HG03469 (cell line): ENCODE results near the gene PSD4.

Source experiments
- ATAC-seq: cut with Tn5 transposase; IDR thresholded peaks from one replicate; pipeline ENCODE4 v1.9.1; 2021; ENCODE audit warnings: mild to moderate bottlenecking, moderate library complexity, moderate number of reproducible peaks; ENCODE audit not compliant: unreplicated experiment

The PSD4 gene

GRCh38 chr2:113141451-113141850, 32.3 kb upstream of the PSD4 start:
- ATAC-seq: no peak

GRCh38 chr2:113142290-113142689, 31.5 kb upstream of the PSD4 start:
- no peak for ATAC-seq

- ATAC-seq: no peak
Observed at GRCh38 chr2:113144259-113144658, 29.5 kb upstream of the PSD4 start.

- no peak for ATAC-seq
Observed at GRCh38 chr2:113148606-113149552, 24.9 kb upstream of the PSD4 start.

- ATAC-seq: no peak
Observed at GRCh38 chr2:113149553-113150257, 24.1 kb upstream of the PSD4 start.

GRCh38 chr2:113150258-113150601, 23.5 kb upstream of the PSD4 start:
- ATAC-seq: no peak

GRCh38 chr2:113155331-113155730, 18.4 kb upstream of the PSD4 start:
- ATAC-seq: no peak

- ATAC-seq: no peak
Observed at GRCh38 chr2:113156278-113157117, 17.3 kb upstream of the PSD4 start.

GRCh38 chr2:113157118-113157896, 16.5 kb upstream of the PSD4 start:
- peak; percentile 36 for ATAC-seq

GRCh38 chr2:113157897-113158753, 15.6 kb upstream of the PSD4 start:
- no peak for ATAC-seq

GRCh38 chr2:113158884-113159553, 14.8 kb upstream of the PSD4 start:
- no peak for ATAC-seq

- ATAC-seq: no peak
Observed at GRCh38 chr2:113160248-113160647, 13.5 kb upstream of the PSD4 start.

- ATAC-seq: no peak
Observed at GRCh38 chr2:113160962-113161361, 12.8 kb upstream of the PSD4 start.

GRCh38 chr2:113162173-113162572, 11.6 kb upstream of the PSD4 start:
- no peak for ATAC-seq

GRCh38 chr2:113162869-113163268, 10.9 kb upstream of the PSD4 start:
- no peak for ATAC-seq

GRCh38 chr2:113164215-113164929, 9.4 kb upstream of the PSD4 start:
- ATAC-seq: no peak

GRCh38 chr2:113164930-113165585, 8.7 kb upstream of the PSD4 start:
- ATAC-seq: no peak

GRCh38 chr2:113166187-113166645, 7.6 kb upstream of the PSD4 start:
- ATAC-seq: no peak
